HepG2 (cell line): ENCODE data around the gene PXK. TPM values are rescaled to one million over a fixed set of nuclear protein-coding genes. Genes with fewer than 3 reads are reported as not detected.
A peak's percentile ranks its signal among the peaks of the same experiment; 100 is the strongest.

Experiments
- FOXA1 ChIP-seq, 2 experiments: fragments of 450-650 bp in 1 of 2; sonication (generic) in 1 of 2; formaldehyde crosslinking in 1 of 2; IDR thresholded peaks; 2 replicates each; pipeline versions ENCODE4 v1.4.0 to v1.6.1; 2016 to 2020; ENCODE audit warnings: missing genetic modification reagents in 1 of 2
- FOXA3 ChIP-seq: IDR thresholded peaks from 2 replicates; pipeline ENCODE4 v1.6.1; 2016; ENCODE audit warnings: missing genetic modification reagents, missing compliant biosample characterization
- FOXC1 ChIP-seq: sonication (generic); formaldehyde crosslinking; IDR thresholded peaks from 2 replicates; pipeline ENCODE4 v1.8.0; 2022; ENCODE audit warnings: mild to moderate bottlenecking, missing genetic modification reagents, borderline replicate concordance
- FOXP1 ChIP-seq, 2 experiments: fragments of 450-650 bp in 1 of 2; IDR thresholded peaks; 2 replicates each; pipeline ENCODE4 v1.6.1; 2017 to 2018; ENCODE audit warnings: antibody characterized with exemption in 1 of 2
- SMC3 ChIP-seq: IDR thresholded peaks from 2 replicates; pipeline ENCODE4 v1.6.1; 2011; ENCODE audit warnings: low read length, improper control_type of control experiment
- TBX3 ChIP-seq: fragments of 450-650 bp; IDR thresholded peaks from 2 replicates; pipeline ENCODE4 v1.6.1; 2017; ENCODE audit warnings: antibody characterized with exemption, mild to moderate bottlenecking, inconsistent platforms, borderline replicate concordance
- ZEB1 ChIP-seq: IDR thresholded peaks from 2 replicates; pipeline ENCODE4 v1.6.1; 2012; ENCODE audit warnings: mild to moderate bottlenecking, low read depth, inconsistent platforms; ENCODE audit not compliant: insufficient replicate concordance
- ZNF264 ChIP-seq: sonication (generic); formaldehyde crosslinking; IDR thresholded peaks from 2 replicates; pipeline ENCODE4 v1.4.0; 2020; ENCODE audit warnings: missing genetic modification reagents
- ZNF430 ChIP-seq: sonication (generic); formaldehyde crosslinking; IDR thresholded peaks from 2 replicates; pipeline ENCODE4 v1.9.0; 2021; ENCODE audit warnings: mild to moderate bottlenecking, missing genetic modification reagents
- ZNF432 ChIP-seq: sonication (generic); formaldehyde crosslinking; IDR thresholded peaks from 2 replicates; pipeline ENCODE4 v1.5.0; 2020; ENCODE audit warnings: missing genetic modification reagents, mild to moderate bottlenecking, borderline replicate concordance
- polyA plus RNA-seq, 8 experiments: library from polyadenylated mRNA; depleted of rRNA in 3 of 8; stranded (reverse) in 7 of 8; unstranded in 1 of 8; fragments of >200 nt; fragmentation: Illumina TruSeq in 4 of 8; extraction: Trizol in 4 of 8; gene quantifications; 2 replicates each; pipeline versions ENCODE4 v1.2.1 to v1.2.3, GENCODE V29; 2011 to 2016; ENCODE audit warnings: low read depth in 4 of 8, missing spikeins in 1 of 8, mixed read lengths in 1 of 8; ENCODE audit not compliant: insufficient read depth in 1 of 8
- total RNA-seq, 5 experiments: library from RNA; depleted of rRNA; stranded (reverse); fragments of >200 nt; fragmentation: Illumina TruSeq; extraction: Trizol; gene quantifications; 2 replicates each; pipeline ENCODE4 v1.2.3, GENCODE V29; 2016; ENCODE audit warnings: low read depth in 1 of 5
- TF ChIP-seq, protein P1 (sequence below): sonication (generic); formaldehyde crosslinking; IDR thresholded peaks from 2 replicates; pipeline ENCODE4 v1.4.0; 2020; ENCODE audit warnings: missing genetic modification reagents, borderline replicate concordance
- TF ChIP-seq, protein P2 (sequence below): sonication (generic); formaldehyde crosslinking; conservative IDR thresholded peaks from 2 replicates; pipeline ENCODE4 v1.4.0; 2020; ENCODE audit warnings: mild to moderate bottlenecking, missing genetic modification reagents, moderate library complexity
- TF ChIP-seq, protein P3 (sequence below): sonication (generic); formaldehyde crosslinking; IDR thresholded peaks from 2 replicates; pipeline ENCODE4 v1.5.1; 2020; ENCODE audit warnings: mild to moderate bottlenecking, missing genetic modification reagents, moderate library complexity
- TF ChIP-seq, protein P4 (sequence below): sonication (generic); formaldehyde crosslinking; IDR thresholded peaks from 2 replicates; pipeline ENCODE4 v1.8.0; 2022; ENCODE audit warnings: missing genetic modification reagents, mild to moderate bottlenecking, borderline replicate concordance
- TF ChIP-seq, protein P5 (sequence below): sonication (generic); formaldehyde crosslinking; IDR thresholded peaks from 2 replicates; pipeline ENCODE4 v1.5.1; 2020; ENCODE audit warnings: missing genetic modification reagents, mild to moderate bottlenecking, borderline replicate concordance

Gene PXK
- total and polyA plus RNA-seq, 2 of the 13 experiments (the other 11 are each of a cell fraction or from before 2014, with no cell fraction given) = 6.4 to 18.6 TPM

DNA sequence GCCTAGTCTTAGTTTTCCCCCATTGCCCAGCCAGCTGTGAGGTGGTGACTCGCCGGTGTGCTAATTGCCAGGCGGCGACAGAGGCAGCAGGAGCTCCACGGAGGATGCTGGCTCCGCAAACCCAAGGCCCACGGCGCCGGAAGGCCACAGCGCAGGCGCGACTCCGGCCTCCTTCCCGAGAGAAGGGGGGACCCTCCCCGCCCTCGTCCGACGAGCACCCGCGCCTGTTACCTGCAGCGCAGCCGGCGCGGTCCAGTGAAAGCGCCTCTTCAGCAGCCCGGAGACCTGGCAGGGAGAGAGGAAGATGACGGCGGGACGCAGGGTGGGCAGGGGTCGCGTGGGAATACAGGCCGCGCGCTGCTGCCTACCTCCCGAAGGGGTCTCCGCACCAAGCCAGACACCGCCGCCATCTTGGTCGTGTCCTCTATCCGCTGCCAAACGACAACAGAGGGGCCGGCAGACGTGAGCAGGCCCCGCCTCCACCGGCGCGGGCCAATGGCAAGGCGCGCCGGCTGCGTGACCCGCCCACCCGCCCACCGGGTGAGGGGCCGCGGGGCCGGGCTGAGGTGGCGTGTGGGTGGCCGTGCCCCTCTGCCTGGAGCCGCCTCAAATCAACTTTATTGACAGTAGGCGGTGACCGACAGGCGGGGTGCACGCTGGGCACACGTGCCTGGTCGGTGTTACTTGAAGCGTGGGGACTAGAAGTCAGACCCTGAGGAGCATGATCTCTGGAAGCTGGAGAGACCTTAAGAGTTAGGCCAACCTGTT lies 100.9 kb downstream of the PXK start, which contains the start of gene PDHB (continued):
- TF ChIP-seq, protein P1, sequence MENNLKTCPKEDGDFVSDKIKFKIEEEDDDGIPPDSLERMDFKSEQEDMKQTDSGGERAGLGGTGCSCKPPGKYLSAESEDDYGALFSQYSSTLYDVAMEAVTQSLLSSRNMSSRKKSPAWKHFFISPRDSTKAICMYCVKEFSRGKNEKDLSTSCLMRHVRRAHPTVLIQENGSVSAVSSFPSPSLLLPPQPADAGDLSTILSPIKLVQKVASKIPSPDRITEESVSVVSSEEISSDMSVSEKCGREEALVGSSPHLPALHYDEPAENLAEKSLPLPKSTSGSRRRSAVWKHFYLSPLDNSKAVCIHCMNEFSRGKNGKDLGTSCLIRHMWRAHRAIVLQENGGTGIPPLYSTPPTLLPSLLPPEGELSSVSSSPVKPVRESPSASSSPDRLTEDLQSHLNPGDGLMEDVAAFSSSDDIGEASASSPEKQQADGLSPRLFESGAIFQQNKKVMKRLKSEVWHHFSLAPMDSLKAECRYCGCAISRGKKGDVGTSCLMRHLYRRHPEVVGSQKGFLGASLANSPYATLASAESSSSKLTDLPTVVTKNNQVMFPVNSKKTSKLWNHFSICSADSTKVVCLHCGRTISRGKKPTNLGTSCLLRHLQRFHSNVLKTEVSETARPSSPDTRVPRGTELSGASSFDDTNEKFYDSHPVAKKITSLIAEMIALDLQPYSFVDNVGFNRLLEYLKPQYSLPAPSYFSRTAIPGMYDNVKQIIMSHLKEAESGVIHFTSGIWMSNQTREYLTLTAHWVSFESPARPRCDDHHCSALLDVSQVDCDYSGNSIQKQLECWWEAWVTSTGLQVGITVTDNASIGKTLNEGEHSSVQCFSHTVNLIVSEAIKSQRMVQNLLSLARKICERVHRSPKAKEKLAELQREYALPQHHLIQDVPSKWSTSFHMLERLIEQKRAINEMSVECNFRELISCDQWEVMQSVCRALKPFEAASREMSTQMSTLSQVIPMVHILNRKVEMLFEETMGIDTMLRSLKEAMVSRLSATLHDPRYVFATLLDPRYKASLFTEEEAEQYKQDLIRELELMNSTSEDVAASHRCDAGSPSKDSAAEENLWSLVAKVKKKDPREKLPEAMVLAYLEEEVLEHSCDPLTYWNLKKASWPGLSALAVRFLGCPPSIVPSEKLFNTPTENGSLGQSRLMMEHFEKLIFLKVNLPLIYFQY (CRISPR knock-in tag) = peak; percentile 23; the same call in 1 of the 2 replicates
- TF ChIP-seq SMC3 (no peak), ZEB1 (no peak), ZNF432 (CRISPR knock-in tag) (no peak), FOXA1 (IDR thresholded peaks at IDR 0.05) (no peak), FOXA1 (CRISPR knock-in tag; IDR thresholded peaks at IDR 0.05) (peak; percentile 88), FOXA3 (CRISPR knock-in tag) (peak; percentile 88), TBX3 (peak; percentile 44; the same call in 1 of the 2 replicates), FOXC1 (CRISPR knock-in tag) (peak; percentile 86), FOXP1 (IDR thresholded peaks at IDR 0.05) (no peak), FOXP1 (CRISPR knock-in tag; IDR thresholded peaks at IDR 0.05) (no peak), ZNF430 (peak; percentile 80; the same call in 1 of the 2 replicates), ZNF264 (peak; percentile 77)
- TF ChIP-seq, protein P2, sequence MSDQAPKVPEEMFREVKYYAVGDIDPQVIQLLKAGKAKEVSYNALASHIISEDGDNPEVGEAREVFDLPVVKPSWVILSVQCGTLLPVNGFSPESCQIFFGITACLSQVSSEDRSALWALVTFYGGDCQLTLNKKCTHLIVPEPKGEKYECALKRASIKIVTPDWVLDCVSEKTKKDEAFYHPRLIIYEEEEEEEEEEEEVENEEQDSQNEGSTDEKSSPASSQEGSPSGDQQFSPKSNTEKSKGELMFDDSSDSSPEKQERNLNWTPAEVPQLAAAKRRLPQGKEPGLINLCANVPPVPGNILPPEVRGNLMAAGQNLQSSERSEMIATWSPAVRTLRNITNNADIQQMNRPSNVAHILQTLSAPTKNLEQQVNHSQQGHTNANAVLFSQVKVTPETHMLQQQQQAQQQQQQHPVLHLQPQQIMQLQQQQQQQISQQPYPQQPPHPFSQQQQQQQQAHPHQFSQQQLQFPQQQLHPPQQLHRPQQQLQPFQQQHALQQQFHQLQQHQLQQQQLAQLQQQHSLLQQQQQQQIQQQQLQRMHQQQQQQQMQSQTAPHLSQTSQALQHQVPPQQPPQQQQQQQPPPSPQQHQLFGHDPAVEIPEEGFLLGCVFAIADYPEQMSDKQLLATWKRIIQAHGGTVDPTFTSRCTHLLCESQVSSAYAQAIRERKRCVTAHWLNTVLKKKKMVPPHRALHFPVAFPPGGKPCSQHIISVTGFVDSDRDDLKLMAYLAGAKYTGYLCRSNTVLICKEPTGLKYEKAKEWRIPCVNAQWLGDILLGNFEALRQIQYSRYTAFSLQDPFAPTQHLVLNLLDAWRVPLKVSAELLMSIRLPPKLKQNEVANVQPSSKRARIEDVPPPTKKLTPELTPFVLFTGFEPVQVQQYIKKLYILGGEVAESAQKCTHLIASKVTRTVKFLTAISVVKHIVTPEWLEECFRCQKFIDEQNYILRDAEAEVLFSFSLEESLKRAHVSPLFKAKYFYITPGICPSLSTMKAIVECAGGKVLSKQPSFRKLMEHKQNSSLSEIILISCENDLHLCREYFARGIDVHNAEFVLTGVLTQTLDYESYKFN = peak; percentile 53
- TF ChIP-seq, protein P3, sequence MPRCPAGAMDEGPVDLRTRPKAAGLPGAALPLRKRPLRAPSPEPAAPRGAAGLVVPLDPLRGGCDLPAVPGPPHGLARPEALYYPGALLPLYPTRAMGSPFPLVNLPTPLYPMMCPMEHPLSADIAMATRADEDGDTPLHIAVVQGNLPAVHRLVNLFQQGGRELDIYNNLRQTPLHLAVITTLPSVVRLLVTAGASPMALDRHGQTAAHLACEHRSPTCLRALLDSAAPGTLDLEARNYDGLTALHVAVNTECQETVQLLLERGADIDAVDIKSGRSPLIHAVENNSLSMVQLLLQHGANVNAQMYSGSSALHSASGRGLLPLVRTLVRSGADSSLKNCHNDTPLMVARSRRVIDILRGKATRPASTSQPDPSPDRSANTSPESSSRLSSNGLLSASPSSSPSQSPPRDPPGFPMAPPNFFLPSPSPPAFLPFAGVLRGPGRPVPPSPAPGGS (CRISPR knock-in tag) = peak; percentile 74; the same call in 1 of the 2 replicates
- TF ChIP-seq, protein P4, sequence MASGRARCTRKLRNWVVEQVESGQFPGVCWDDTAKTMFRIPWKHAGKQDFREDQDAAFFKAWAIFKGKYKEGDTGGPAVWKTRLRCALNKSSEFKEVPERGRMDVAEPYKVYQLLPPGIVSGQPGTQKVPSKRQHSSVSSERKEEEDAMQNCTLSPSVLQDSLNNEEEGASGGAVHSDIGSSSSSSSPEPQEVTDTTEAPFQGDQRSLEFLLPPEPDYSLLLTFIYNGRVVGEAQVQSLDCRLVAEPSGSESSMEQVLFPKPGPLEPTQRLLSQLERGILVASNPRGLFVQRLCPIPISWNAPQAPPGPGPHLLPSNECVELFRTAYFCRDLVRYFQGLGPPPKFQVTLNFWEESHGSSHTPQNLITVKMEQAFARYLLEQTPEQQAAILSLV = peak; percentile 62; the same call in 1 of the 2 replicates
- TF ChIP-seq, protein P5, sequence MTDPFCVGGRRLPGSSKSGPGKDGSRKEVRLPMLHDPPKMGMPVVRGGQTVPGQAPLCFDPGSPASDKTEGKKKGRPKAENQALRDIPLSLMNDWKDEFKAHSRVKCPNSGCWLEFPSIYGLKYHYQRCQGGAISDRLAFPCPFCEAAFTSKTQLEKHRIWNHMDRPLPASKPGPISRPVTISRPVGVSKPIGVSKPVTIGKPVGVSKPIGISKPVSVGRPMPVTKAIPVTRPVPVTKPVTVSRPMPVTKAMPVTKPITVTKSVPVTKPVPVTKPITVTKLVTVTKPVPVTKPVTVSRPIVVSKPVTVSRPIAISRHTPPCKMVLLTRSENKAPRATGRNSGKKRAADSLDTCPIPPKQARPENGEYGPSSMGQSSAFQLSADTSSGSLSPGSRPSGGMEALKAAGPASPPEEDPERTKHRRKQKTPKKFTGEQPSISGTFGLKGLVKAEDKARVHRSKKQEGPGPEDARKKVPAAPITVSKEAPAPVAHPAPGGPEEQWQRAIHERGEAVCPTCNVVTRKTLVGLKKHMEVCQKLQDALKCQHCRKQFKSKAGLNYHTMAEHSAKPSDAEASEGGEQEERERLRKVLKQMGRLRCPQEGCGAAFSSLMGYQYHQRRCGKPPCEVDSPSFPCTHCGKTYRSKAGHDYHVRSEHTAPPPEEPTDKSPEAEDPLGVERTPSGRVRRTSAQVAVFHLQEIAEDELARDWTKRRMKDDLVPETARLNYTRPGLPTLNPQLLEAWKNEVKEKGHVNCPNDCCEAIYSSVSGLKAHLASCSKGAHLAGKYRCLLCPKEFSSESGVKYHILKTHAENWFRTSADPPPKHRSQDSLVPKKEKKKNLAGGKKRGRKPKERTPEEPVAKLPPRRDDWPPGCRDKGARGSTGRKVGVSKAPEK (CRISPR knock-in tag) = no peak
